ENCODE data around the gene C17orf58. TPM values are rescaled to one million over a fixed set of nuclear protein-coding genes. Genes with fewer than 3 reads are reported as not detected.
"Not testable (repeated sequence)": the region's sequence is repeated elsewhere in the genome, so short reads cannot be mapped to it uniquely, and the experiment has no call there.

Gene C17orf58
- polyA plus RNA-seq, 4 donors = 22.5 to 27.4 (median 24.9) TPM

DNA sequence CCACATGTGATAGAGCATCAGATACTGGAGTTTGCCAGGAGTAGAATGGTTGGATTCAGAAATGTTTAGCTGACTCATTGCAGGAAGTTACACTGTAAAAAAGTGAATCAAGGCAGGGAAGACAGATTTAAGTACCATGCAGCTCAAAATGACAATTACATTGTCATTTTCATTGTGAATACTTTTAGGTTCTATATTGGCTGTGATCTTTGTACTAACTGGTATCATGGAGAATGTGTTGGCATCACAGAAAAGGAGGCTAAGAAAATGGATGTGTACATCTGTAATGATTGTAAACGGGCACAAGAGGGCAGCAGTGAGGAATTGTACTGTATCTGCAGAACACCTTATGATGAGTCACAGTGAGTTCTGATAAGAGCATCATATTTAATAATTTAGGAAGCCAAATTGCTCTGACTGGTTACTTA, 33.1 kb downstream of the C17orf58 start:
- DNase-seq (ENCODE audit: low read depth in 4 of 4, low spot score in 3 of 4) = peak in 3 of 4 donors; percentile 12 to 24 (median 18)

DNA sequence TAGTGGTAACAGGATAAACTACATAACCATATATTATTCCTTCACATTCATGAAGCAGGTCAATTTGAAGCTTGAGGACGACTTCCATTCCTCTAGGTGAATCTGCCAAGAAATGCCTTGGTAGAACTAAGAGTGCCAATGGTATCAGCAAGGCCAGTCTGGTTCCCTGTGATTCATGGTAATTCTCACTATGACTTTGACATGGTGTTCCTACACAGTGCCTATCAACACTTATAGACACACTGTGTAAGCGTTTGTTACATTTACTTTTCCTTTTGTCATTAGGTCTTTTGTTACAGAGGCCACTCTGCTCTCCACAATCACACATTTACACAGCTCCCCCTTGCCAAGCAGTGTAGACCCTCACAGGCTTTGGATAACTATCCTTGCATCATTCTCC, 34.1 kb downstream of the C17orf58 start:
- not testable (repeated sequence) for DNase-seq (ENCODE audit: low read depth in 4 of 4, low spot score in 3 of 4)

DNA sequence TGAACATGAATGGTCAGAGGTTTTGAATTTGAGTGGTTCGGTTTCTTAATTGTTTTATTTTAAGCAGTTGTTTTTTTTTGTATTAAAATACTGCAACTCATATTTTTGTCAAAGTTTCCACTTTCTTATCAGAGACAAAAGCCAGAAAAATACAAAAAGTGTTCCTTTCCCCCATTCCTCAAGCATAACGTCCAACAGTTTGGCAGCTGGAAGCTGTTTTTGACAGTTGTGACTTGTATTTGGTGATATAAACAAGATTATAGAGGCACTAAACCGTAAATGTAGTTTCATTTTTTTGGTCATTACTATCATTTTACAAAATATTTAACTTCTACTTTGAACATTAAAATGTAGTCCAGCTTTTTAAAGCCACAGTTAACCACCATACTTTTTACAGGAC, 36.0 kb downstream of the C17orf58 start:
- DNase-seq (ENCODE audit: low read depth in 4 of 4, low spot score in 3 of 4) = not testable (repeated sequence)

DNA sequence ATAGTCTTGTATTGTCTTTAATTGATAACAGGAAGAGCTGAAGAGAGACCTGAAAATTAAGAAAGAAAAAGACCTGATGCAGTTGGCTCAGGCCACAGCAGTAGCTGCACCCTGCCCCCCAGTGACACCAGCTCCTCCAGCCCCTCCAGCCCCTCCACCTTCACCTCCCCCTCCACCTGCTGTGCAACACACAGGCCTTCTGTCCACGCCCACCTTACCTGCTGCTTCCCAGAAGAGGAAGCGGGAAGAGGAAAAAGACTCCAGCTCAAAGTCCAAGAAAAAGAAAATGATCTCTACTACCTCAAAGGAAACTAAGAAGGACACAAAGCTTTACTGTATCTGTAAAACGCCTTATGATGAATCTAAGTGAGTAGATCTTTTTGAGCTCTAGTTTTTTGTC, 36.8 kb downstream of the C17orf58 start:
- no peak for DNase-seq (ENCODE audit: low read depth in 4 of 4, low spot score in 3 of 4)

DNA sequence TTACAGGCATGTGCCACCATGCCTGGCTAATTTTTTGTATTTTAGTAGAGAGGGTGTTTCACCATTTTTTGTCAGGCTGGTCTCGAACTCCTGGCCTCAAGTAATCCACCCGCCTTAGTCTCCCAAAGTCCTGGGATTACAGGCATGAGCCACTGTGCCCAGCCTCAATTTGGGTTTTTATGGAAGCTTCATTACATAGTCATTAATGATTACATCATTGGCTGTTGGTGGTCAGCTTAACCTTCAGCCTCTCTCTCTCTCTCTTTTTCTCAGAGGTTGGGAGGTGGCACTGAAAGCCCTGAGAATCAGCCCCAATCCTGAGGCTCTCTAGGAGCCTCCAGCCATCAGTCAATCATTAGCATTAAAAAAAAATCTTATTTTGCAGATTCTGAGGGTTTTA, 45.3 kb downstream of the C17orf58 start:
- no peak for DNase-seq (ENCODE audit: low read depth in 4 of 4, low spot score in 3 of 4)

DNA sequence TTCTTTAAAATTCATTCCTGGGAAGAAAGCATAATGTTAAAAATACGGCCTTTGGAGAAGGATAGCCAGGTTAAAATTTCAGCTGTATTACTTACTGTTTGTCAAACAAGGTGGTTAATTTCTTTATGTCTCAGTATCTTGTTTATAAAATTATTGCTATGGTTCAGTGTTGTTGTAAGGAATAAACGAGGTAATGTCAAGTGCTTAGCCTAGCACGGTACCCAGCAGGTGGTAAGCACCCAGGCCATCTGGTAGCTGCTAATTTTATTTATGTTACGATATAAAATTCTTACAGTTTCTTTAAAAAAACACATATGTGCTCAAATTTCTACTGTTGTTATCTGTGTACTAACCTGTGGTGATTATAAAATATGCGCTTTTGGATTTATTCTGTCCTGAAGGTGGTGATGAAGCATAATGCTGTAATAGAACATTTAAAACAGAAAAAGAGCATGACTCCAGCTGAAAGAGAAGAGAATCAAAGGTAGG, 48.9 kb downstream of the C17orf58 start:
- no peak for DNase-seq (ENCODE audit: low read depth in 4 of 4, low spot score in 3 of 4)

DNA sequence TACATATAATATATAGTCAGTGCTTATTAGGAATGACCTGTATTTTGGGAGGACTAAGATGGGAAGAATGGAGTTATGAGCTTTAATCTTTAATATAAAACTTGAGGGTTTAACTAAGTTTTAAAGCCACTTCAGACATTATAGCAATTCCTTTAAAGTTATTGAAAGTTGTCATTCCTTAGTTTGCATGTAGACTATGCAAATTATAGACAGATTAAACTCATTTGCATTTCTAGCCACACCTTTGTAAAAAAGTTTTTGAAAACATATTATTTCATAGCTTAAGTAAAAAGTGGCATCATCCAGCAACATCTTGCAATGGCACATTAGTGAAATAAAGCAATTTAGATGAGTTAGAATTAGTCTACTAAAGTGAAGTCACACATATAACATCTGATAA, 49.8 kb downstream of the C17orf58 start:
- no peak for DNase-seq (ENCODE audit: low read depth in 4 of 4, low spot score in 3 of 4)

DNA sequence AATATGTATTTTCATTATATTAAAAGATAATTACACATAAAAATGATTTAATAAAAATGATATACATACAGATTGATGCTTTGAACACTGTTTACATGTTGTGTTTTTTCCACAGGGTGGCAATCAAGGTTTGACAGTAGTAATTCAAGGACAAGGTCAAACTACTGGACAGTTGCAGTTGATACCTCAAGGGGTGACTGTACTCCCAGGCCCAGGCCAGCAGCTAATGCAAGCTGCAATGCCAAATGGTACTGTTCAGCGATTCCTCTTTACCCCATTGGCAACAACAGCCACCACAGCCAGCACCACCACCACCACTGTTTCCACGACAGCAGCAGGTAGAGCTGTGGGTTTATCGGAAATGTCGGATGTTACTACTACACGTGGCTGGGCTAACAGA, 52.2 kb downstream of the C17orf58 start:
- DNase-seq (ENCODE audit: low read depth in 4 of 4, low spot score in 3 of 4) = no peak

DNA sequence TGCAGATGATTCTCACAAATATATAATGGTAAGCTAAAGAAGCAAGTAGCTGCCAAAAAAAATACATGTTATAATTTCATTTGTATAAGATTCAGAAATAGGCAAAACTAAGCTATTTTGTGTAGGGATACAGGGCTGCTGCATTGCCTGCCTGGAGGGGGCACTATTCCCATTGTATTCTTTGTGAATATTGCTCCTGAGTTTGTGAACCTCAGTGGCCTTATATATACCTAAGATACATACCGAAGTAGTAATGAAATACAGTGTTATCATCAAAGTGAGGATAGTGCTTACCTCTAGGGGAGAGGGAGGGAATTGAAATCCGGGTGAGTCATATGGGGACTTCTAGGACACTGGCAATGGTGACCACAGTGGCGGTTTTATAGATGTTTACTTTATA, 53.5 kb downstream of the C17orf58 start:
- no peak for DNase-seq (ENCODE audit: low read depth in 4 of 4, low spot score in 3 of 4)

Other genes with a start within 250 kb of the C17orf58 start
- gene BPTF, start 171.0 kb downstream of the C17orf58 start, polyA plus RNA-seq (ENCODE audit: insufficient read length in 4 of 4) = 100 to 1,000 TPM in 3 of 4 donors, 10 to 100 TPM in 1; 94.0 to 129 (median 118) TPM
- 100 to 1,000 TPM in 3 of 4 donors, 10 to 100 TPM in 1; 95.9 to 127 (median 117) TPM for gene KPNA2, start 39.3 kb upstream of the C17orf58 start, polyA plus RNA-seq (ENCODE audit: insufficient read length in 4 of 4)

Data from left renal pelvis (tissue), 4 donors.